ENCODE measurements around the gene MLN. TPM values are rescaled to one million over a fixed set of nuclear protein-coding genes. Genes with fewer than 3 reads are reported as not detected.

MLN gene
- polyA plus RNA-seq, 1 donor from 2014 or later: not detected

DNA sequence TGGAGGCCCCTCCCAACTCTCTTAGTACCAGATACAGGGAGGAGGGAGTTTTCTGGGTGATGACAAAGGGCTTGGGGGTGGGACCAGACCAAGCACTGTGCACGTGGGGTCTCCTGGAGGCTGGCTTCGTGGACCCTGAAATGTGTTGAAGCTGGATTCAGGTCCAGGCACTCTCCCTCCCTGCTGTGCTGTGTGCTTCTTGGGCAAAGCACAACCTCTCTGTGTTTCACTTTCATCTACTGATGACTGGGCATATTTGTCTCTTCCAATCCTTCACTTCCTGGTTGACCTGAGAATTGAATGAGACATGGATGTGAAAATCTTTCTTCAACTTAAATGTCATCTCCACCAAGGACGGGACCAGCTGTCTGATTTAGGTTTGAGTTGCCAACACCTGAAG lies 14.5 kb upstream of the MLN start:
- Histone ChIP-seq H3K36me3 (ENCODE audit: insufficient read depth, low read length) (no peaks in the 10 kb centered on the region), H3K4me2 (ENCODE audit: low read length) (no peak overlapping the region), H2AFZ (ENCODE audit: low read depth, low read length) (no peak overlapping the region), H3F3A (ENCODE audit: insufficient read depth, low read length, poor library complexity, severe bottlenecking) (no peaks in the 10 kb centered on the region), H3K4me3 (ENCODE audit: low read length) (no peak overlapping the region), H4K20me1 (ENCODE audit: insufficient read depth) (no peaks in the 10 kb centered on the region), H3K9me3 (ENCODE audit: low read length) (no peaks in the 10 kb centered on the region), H3K9me2 (ENCODE audit: insufficient read depth, low read length) (no peaks in the 10 kb centered on the region), H3K79me2 (replicated peaks; ENCODE audit: insufficient read depth, low read length) (no peaks in the 10 kb centered on the region), H3K9ac (ENCODE audit: low read length) (no peak overlapping the region), H3K27ac (ENCODE audit: low read length) (no peak overlapping the region), H3K27me3 (ENCODE audit: insufficient read depth, low read depth, low read length) (no peaks in the 10 kb centered on the region)
- TF ChIP-seq, protein P1, sequence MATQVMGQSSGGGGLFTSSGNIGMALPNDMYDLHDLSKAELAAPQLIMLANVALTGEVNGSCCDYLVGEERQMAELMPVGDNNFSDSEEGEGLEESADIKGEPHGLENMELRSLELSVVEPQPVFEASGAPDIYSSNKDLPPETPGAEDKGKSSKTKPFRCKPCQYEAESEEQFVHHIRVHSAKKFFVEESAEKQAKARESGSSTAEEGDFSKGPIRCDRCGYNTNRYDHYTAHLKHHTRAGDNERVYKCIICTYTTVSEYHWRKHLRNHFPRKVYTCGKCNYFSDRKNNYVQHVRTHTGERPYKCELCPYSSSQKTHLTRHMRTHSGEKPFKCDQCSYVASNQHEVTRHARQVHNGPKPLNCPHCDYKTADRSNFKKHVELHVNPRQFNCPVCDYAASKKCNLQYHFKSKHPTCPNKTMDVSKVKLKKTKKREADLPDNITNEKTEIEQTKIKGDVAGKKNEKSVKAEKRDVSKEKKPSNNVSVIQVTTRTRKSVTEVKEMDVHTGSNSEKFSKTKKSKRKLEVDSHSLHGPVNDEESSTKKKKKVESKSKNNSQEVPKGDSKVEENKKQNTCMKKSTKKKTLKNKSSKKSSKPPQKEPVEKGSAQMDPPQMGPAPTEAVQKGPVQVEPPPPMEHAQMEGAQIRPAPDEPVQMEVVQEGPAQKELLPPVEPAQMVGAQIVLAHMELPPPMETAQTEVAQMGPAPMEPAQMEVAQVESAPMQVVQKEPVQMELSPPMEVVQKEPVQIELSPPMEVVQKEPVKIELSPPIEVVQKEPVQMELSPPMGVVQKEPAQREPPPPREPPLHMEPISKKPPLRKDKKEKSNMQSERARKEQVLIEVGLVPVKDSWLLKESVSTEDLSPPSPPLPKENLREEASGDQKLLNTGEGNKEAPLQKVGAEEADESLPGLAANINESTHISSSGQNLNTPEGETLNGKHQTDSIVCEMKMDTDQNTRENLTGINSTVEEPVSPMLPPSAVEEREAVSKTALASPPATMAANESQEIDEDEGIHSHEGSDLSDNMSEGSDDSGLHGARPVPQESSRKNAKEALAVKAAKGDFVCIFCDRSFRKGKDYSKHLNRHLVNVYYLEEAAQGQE (IDR thresholded peaks at IDR 0.05; ENCODE audit: borderline replicate concordance): no peak
- TF ChIP-seq TAF1 (IDR thresholded peaks at IDR 0.05; ENCODE audit: low read depth) (no peak), RAD21 (conservative IDR thresholded peaks at IDR 0.05) (no peak), EP300 (conservative IDR thresholded peaks at IDR 0.05; ENCODE audit: poor library complexity, severe bottlenecking) (no peak), SMC3 (conservative IDR thresholded peaks at IDR 0.05; ENCODE audit: poor library complexity) (no peak), EZH2 (IDR thresholded peaks at IDR 0.05; ENCODE audit: borderline replicate concordance, insufficient read depth, low read length, poor library complexity, severe bottlenecking) (no peak), MXI1 (conservative IDR thresholded peaks at IDR 0.05; ENCODE audit: poor library complexity, severe bottlenecking) (no peak), POLR2AphosphoS5 (IDR thresholded peaks at IDR 0.05) (no peak)
- TF ChIP-seq, protein P2, sequence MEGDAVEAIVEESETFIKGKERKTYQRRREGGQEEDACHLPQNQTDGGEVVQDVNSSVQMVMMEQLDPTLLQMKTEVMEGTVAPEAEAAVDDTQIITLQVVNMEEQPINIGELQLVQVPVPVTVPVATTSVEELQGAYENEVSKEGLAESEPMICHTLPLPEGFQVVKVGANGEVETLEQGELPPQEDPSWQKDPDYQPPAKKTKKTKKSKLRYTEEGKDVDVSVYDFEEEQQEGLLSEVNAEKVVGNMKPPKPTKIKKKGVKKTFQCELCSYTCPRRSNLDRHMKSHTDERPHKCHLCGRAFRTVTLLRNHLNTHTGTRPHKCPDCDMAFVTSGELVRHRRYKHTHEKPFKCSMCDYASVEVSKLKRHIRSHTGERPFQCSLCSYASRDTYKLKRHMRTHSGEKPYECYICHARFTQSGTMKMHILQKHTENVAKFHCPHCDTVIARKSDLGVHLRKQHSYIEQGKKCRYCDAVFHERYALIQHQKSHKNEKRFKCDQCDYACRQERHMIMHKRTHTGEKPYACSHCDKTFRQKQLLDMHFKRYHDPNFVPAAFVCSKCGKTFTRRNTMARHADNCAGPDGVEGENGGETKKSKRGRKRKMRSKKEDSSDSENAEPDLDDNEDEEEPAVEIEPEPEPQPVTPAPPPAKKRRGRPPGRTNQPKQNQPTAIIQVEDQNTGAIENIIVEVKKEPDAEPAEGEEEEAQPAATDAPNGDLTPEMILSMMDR (IDR thresholded peaks at IDR 0.05; ENCODE audit: poor library complexity, severe bottlenecking): no peak

GRCh38 chr6:33817489-33817888 lies 13.7 kb upstream of the MLN start:
- Histone ChIP-seq H3K36me3 (ENCODE audit: insufficient read depth, low read length) (no peaks in the 10 kb centered on the region), H3K9me2 (ENCODE audit: insufficient read depth, low read length) (no peaks in the 10 kb centered on the region), H4K20me1 (ENCODE audit: insufficient read depth) (no peaks in the 10 kb centered on the region), H3F3A (ENCODE audit: insufficient read depth, low read length, poor library complexity, severe bottlenecking) (no peaks in the 10 kb centered on the region), H3K9ac (ENCODE audit: low read length) (no peak overlapping the region), H3K79me2 (replicated peaks; ENCODE audit: insufficient read depth, low read length) (no peaks in the 10 kb centered on the region), H3K4me3 (ENCODE audit: low read length) (no peak overlapping the region), H3K9me3 (ENCODE audit: low read length) (no peaks in the 10 kb centered on the region), H2AFZ (ENCODE audit: low read depth, low read length) (no peak overlapping the region), H3K4me2 (ENCODE audit: low read length) (no peak overlapping the region), H3K27me3 (ENCODE audit: insufficient read depth, low read depth, low read length) (no peaks in the 10 kb centered on the region), H3K27ac (ENCODE audit: low read length) (no peak overlapping the region)
- TF ChIP-seq TAF1 (IDR thresholded peaks at IDR 0.05; ENCODE audit: low read depth): no peak
- no peak for TF ChIP-seq RAD21 (conservative IDR thresholded peaks at IDR 0.05)
- TF ChIP-seq POLR2AphosphoS5 (IDR thresholded peaks at IDR 0.05): no peak
- TF ChIP-seq, protein P1 (IDR thresholded peaks at IDR 0.05; ENCODE audit: borderline replicate concordance): no peak
- TF ChIP-seq MXI1 (conservative IDR thresholded peaks at IDR 0.05; ENCODE audit: poor library complexity, severe bottlenecking): no peak
- TF ChIP-seq EZH2 (IDR thresholded peaks at IDR 0.05; ENCODE audit: borderline replicate concordance, insufficient read depth, low read length, poor library complexity, severe bottlenecking): no peak
- TF ChIP-seq EP300 (conservative IDR thresholded peaks at IDR 0.05; ENCODE audit: poor library complexity, severe bottlenecking): no peak
- TF ChIP-seq, protein P2 (IDR thresholded peaks at IDR 0.05; ENCODE audit: poor library complexity, severe bottlenecking): no peak
- TF ChIP-seq SMC3 (conservative IDR thresholded peaks at IDR 0.05; ENCODE audit: poor library complexity): no peak

Data from neural cell (in vitro differentiated cells).